HG03196 (cell line): ENCODE measurements around the gene RBMS1.
"Not testable (repeated sequence)": the region's sequence is repeated elsewhere in the genome, so short reads cannot be mapped to it uniquely, and the experiment has no call there.

ENCODE experiments used
- ATAC-seq: cut with Tn5 transposase; IDR thresholded peaks from one replicate; pipeline ENCODE4 v1.9.1; 2021; ENCODE audit not compliant: unreplicated experiment

The RBMS1 gene

DNA sequence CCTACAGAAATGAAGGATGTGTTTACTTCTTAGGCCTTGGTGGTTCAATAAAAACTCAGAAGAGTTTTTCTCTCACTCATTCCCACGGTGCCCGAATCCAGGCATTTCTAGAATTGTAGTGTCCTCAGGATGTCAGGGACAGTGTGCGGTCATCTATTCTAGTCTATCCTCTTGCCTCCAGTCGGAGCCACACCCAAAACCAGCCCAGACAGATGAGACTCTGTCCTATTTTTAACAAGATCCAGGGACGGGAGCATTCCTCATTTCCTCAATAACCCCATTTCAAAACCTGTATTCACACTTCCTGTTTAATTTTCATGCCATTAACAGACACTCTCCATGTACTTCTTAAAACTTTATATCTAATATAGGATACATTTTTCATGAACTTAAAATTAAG lies 11.6 kb upstream of the RBMS1 start:
- ATAC-seq: no peak

- no peak for ATAC-seq
These were observed 8.9 kb upstream of the RBMS1 start for GRCh38 chr2:160502478-160502877.

DNA sequence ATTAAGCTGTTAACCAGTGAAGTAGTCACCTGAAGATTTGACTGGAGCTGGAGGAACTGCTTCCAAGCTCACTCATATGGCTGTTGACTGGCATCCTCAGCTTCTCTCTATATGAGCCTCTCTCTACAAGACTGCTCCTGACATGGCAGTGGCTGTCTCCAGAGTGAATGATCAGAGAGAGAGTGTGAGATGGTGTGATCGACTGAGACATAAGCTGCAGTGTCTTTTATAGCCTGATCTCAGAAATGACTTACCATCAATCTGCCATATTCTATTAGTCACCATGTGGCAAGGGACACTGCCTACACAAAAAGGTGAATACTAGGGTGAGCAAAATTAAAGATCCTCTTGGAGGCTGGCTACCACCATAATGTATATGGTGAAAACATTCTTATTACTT lies 7.8 kb upstream of the RBMS1 start:
- no peak for ATAC-seq

DNA sequence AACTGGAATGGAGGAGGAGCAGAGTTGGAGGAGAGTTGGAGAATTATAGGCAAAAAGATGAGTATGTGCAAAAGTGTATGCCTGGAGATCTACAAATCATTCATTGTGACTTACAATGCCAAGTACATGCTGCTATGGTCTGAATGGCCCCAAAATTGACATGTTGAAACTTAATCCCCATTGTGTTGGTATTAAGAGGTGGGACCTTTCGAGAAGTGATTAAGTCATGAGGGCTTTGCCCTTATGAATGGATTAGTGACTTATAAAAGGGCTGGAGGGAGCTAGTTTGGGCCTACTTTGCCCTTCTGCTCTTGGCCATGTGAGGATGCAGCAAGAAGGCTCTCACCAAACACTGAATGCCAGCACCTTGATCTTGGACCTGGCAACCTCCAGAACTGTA lies 6.3 kb upstream of the RBMS1 start:
- no peak for ATAC-seq

DNA sequence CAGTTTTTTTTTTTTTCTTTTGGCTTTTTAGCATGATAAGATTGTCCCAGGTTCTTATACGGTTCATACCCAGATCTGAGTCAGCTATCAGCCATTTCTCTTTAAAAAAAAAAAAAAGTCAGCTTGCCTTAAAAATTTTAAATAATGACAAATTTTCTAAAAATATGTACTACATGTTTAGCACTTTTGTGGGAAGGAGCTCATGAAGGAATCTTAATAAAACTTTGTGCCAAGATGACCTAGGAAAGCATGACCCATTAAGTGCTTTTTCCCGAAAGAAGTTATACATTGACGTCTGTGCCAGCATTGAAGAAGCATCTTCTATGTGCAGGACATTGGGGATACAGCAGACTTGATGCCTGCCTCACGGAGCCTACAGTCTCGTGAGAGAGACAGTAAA lies 4.5 kb upstream of the RBMS1 start:
- ATAC-seq: no peak

DNA sequence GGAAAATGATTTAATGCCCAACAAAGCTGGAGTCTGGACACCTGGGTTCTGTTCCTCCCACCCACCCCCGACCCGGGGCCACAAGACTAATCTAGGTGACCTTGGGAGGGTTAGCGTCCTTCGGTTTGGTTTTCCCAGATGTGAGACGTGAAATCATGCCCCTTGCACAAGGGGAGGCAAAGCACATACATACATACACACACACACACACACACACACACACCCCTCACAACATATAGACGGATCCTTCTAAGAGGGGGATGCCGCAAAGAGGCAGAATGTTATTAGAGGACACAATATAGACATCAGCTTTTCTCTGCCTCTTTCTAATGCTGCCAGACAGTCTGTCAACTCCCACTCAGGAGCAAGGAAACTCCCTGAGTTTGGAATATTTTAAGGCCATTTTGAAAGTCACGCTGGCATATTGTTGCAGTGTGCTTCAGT lies 616 bp upstream of the RBMS1 start:
- no peak for ATAC-seq

DNA sequence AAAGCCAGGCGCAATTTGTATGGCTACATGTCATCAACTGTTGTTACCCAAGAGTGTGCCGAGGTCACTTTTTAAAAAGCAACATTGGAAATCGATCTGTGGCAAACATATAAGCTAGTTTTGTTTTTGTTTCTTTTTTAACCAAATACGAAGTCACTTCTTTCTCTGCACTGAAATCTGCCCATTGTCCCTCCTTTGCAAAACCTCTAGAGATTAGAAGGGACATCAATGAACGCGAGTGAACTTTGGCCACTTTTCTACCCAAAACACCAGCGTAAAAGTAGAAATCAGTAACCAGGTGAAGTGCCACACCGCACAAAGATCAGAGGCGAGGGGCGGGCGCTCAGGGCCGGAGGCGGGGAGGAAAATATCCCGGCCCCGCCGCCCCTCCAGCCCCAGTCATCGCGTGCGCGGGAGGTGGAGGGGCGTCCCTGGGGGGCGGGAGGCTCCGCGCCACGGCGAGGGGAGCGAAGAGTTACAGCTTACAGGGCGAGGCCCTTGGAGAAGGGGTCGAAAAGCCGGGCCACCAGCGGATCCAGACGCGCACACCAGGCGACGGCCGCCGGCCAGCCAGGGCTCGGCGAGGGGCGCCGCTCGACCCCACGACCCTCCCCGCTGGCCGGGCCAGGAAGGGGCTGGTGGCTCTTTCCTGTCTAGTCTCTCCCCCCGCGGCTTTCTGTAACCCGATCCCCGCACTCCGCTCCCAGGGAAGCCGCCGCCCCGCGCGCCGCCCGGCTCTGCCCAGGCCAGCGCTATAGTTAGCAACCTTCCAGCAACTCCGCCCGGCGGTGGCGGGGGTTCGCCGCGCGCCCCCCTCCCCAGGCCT lies 993 bp downstream of the RBMS1 start:
- no peak for ATAC-seq

DNA sequence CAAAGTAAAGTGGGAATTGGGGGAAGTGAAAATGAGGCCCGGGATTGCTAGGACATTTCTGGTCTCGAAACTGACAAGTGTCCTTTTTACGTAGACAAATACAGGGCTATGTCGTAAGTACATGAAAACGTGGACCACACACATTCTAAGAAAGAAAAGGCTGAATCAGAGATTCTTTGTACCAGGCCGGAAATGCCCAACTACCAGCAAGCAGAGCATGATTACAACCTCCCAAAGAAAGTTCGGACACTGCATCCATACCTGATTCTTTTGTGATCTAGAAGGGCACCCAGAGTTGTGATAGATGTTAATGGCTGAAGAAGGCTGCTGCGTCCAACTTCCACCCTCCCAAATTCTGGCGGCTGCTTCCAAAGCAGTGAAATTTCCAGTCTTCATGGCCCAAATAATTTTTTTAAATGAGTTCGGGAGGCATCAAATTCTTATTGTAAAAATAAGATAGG lies 1.7 kb downstream of the RBMS1 start:
- ATAC-seq: no peak

GRCh38 chr2:160490733-160491685 lies 2.6 kb downstream of the RBMS1 start:
- no peak for ATAC-seq

DNA sequence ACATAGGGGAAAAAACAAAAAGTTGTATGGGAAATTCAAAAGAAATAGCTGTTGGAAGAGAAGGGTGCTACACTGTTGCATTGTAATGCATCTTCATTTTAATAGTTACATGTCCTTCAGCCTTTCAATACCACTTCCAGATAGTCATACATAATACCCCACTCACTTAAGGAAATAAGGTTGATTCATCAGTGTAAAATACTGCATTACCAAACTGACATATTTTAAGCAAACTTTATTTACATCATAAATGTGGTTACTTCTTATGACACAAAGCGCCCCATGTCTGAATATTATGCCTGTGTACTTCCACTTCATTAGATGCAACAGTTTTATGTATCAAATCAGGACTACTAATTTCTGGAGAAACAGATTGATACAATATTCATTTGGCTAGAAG lies 4.5 kb downstream of the RBMS1 start:
- no peak for ATAC-seq

- ATAC-seq: not testable (repeated sequence)
These were observed 5.3 kb downstream of the RBMS1 start for GRCh38 chr2:160488289-160488688.

DNA sequence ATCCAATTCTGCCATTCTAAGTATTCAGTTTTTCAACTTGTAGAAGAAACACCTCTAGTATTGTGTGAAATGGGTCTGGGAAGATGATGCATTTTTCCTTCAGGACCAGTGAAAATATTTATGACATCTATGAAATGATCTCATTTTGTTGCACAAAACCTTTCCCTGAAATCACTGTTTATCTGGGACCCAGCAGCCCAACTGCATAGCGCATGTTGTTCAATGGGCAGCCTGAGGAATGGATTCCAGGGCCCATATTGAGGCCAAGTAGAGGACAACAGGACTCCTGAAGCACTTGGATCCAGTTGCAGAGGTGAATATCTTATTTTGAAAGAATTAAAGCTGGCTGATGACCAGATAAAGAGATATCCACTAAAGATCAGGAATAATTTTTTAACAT lies 7.3 kb downstream of the RBMS1 start:
- ATAC-seq: no peak

DNA sequence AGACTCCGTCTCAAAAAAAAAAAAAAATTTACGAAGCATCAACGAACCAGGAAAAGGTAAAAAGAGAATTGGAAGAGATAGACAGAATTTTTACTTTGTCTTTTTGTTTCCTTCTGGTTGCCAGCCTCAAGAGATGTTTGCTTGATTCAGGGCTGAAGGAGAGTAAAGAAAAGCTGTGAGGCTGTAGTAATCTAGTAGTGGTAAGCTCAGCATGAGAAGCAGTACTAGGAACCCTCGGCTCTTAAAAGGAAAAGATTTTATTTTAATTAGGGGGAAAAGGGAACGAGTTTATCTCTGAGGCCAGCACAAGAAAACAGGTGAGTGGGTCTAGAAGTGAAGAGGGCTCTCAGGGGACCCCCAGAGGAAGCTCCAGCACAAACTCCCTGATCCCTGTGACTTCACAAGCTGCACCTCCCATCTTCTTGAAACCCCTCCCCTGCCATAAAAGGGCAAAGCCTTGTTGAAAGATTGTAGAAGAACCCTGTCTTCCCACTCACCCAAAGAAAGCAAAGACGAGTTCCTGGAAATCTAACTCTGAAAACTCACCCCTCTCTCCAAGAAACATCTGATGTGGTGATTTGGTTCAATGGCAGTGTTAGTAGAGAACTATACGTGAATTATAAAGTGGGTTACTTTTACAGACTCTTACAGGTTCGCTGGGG lies 8.6 kb downstream of the RBMS1 start:
- no peak for ATAC-seq

- no peak for ATAC-seq
These were observed 10.9 kb downstream of the RBMS1 start for GRCh38 chr2:160482673-160483072.

GRCh38 chr2:160479269-160479668 lies 14.3 kb downstream of the RBMS1 start:
- no peak for ATAC-seq

GRCh38 chr2:160478660-160479059 lies 14.9 kb downstream of the RBMS1 start:
- no peak for ATAC-seq

GRCh38 chr2:160477032-160477431 lies 16.6 kb downstream of the RBMS1 start:
- no peak for ATAC-seq

- ATAC-seq: no peak
These were observed 18.5 kb downstream of the RBMS1 start for GRCh38 chr2:160474891-160475787.

GRCh38 chr2:160474319-160474645 lies 19.3 kb downstream of the RBMS1 start:
- no peak for ATAC-seq
